Suprapubic skin (tissue), 4 donors: Measurements from ENCODE around the gene ANAPC13.

ENCODE experiments used
- POLR2A ChIP-seq, 2 donors: fragments of 450-650 bp; IDR thresholded peaks; one replicate each; pipeline ENCODE4 v1.6.1; 2017; ENCODE audit warnings: antibody characterized with exemption in 2 of 2, mild to moderate bottlenecking in 2 of 2, moderate library complexity in 2 of 2
- POLR2AphosphoS5 ChIP-seq, 3 donors: sonication (generic); formaldehyde crosslinking; IDR thresholded peaks; one replicate each; pipeline ENCODE4 v1.6.1; 2017; ENCODE audit warnings: antibody characterized with exemption in 3 of 3
- TF ChIP-seq, protein P1 (sequence below), 2 donors: fragments of 200-600 bp in 1 of 2; fragments of 450-650 bp in 1 of 2; sonication (generic) in 1 of 2; IDR thresholded peaks; one replicate each; pipeline ENCODE4 v1.5.1; 2016 to 2019; ENCODE audit warnings: antibody characterized with exemption in 2 of 2, mild to moderate bottlenecking in 1 of 2, moderate library complexity in 1 of 2

DNA sequence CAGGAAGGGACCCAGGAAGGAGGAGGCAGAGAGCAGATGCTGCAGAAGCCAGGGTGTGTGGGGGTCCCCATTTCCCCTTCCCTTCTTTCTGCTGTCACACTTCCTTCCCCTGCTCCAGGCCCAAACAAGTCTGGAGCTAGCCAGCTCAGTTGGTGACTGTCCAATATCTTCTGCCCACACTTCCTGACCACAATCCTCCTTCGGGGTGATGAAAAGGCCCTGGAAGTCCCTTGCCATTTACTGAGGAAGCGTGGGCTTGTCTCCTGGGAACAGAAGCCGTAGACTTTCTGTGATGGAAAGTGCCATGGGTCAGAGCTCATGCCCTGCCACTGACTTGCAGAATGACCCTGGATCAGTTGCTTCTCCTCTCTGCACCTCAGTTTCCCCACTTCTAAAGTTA lies 39.0 kb downstream of the ANAPC13 start:
- TF ChIP-seq, protein P1, sequence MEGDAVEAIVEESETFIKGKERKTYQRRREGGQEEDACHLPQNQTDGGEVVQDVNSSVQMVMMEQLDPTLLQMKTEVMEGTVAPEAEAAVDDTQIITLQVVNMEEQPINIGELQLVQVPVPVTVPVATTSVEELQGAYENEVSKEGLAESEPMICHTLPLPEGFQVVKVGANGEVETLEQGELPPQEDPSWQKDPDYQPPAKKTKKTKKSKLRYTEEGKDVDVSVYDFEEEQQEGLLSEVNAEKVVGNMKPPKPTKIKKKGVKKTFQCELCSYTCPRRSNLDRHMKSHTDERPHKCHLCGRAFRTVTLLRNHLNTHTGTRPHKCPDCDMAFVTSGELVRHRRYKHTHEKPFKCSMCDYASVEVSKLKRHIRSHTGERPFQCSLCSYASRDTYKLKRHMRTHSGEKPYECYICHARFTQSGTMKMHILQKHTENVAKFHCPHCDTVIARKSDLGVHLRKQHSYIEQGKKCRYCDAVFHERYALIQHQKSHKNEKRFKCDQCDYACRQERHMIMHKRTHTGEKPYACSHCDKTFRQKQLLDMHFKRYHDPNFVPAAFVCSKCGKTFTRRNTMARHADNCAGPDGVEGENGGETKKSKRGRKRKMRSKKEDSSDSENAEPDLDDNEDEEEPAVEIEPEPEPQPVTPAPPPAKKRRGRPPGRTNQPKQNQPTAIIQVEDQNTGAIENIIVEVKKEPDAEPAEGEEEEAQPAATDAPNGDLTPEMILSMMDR (IDR thresholded peaks at IDR 0.05), result no peak
- TF ChIP-seq POLR2AphosphoS5 (IDR thresholded peaks at IDR 0.05) (no peak), POLR2A (IDR thresholded peaks at IDR 0.05) (no peak)
